ENCODE results near the gene CIPC. TPM values are rescaled to one million over a fixed set of nuclear protein-coding genes. Genes with fewer than 3 reads are reported as not detected.

The CIPC gene
- total RNA-seq, 1 experiment from 2014 or later = 26.6 TPM

- no TSS peak for BruUV-seq (replicated peaks)
- no peaks in the 10 kb centered on the region for H3F3A ChIP-seq (ENCODE audit: low read length, unreplicated experiment)
- intact Hi-C loops (cut with micrococcal nuclease) = no loop called here
- H3K9me3 ChIP-seq (ENCODE audit: low read length) = no peaks in the 10 kb centered on the region
- no peak overlapping the region for H3K4me2 ChIP-seq (ENCODE audit: low read length)
- peaks cover 21% of the 10 kb centered on the region for H3K4me1 ChIP-seq (ENCODE audit: insufficient read depth, low read length)
- ChIA-PET CTCF (no interaction called here), POLR2A (ENCODE audit: unreplicated experiment) (no interaction called here)
- H3K9me2 ChIP-seq (replicated peaks; ENCODE audit: low read length) = no peaks in the 10 kb centered on the region
- no peak overlapping the region for H3K4me3 ChIP-seq (ENCODE audit: low read length)
- no peak for TF ChIP-seq EZH2phosphoT487 (IDR thresholded peaks at IDR 0.05; ENCODE audit: borderline replicate concordance, low read length)
- TF ChIP-seq EZH2 (IDR thresholded peaks at IDR 0.05; ENCODE audit: low read length, unreplicated experiment) = no peak
- no peak for TF ChIP-seq CTCF (conservative IDR thresholded peaks at IDR 0.05; ENCODE audit: low read depth, low read length)
- no peaks in the 10 kb centered on the region for H3K36me3 ChIP-seq (ENCODE audit: low read depth, low read length)
- ATAC-seq = no peak
- H3K27me3 ChIP-seq (ENCODE audit: low read length) = no peaks in the 10 kb centered on the region
- peak; percentile 88 for DNase-seq
- H4K20me1 ChIP-seq (ENCODE audit: low read length) = no peaks in the 10 kb centered on the region
- no peak overlapping the region for H2AFZ ChIP-seq (ENCODE audit: low read length)
- no peak overlapping the region for H3K9ac ChIP-seq (ENCODE audit: low read length)
- no peak overlapping the region for H3K27ac ChIP-seq (ENCODE audit: low read length)
- H3K79me2 ChIP-seq (ENCODE audit: low read length) = no peaks in the 10 kb centered on the region
These were observed 30.4 kb downstream of the CIPC start for GRCh38 chr14:77128414-77128891.

- Histone ChIP-seq H3K4me1 (ENCODE audit: insufficient read depth, low read length) (peaks cover 9% of the 10 kb centered on the region; the same call in 1 of the 2 replicates), H3K9ac (ENCODE audit: low read length) (no peak overlapping the region), H3F3A (ENCODE audit: low read length, unreplicated experiment) (no peaks in the 10 kb centered on the region), H3K4me2 (ENCODE audit: low read length) (no peak overlapping the region), H3K27me3 (ENCODE audit: low read length) (peaks cover 12% of the 10 kb centered on the region; the same call in 1 of the 2 replicates), H3K9me3 (ENCODE audit: low read length) (no peaks in the 10 kb centered on the region), H3K9me2 (replicated peaks; ENCODE audit: low read length) (no peaks in the 10 kb centered on the region), H4K20me1 (ENCODE audit: low read length) (no peaks in the 10 kb centered on the region), H3K27ac (ENCODE audit: low read length) (no peak overlapping the region), H2AFZ (ENCODE audit: low read length) (no peak overlapping the region), H3K4me3 (ENCODE audit: low read length) (no peak overlapping the region), H3K79me2 (ENCODE audit: low read length) (no peaks in the 10 kb centered on the region), H3K36me3 (ENCODE audit: low read depth, low read length) (no peaks in the 10 kb centered on the region)
- POLR2A ChIA-PET (ENCODE audit: unreplicated experiment) = no interaction called here
- no TSS peak for BruUV-seq (replicated peaks)
- no peak for DNase-seq
- no peak for ATAC-seq
- intact Hi-C loops (cut with micrococcal nuclease) = no loop called here
- CTCF ChIA-PET = no interaction called here
- no peak for TF ChIP-seq EZH2phosphoT487 (IDR thresholded peaks at IDR 0.05; ENCODE audit: borderline replicate concordance, low read length)
- no peak for TF ChIP-seq CTCF (conservative IDR thresholded peaks at IDR 0.05; ENCODE audit: low read depth, low read length)
- no peak for TF ChIP-seq EZH2 (IDR thresholded peaks at IDR 0.05; ENCODE audit: low read length, unreplicated experiment)
These were observed 32.3 kb downstream of the CIPC start for GRCh38 chr14:77130386-77130785.

- Histone ChIP-seq H3K9me3 (ENCODE audit: low read length) (no peaks in the 10 kb centered on the region), H3K4me1 (ENCODE audit: insufficient read depth, low read length) (peaks cover 9% of the 10 kb centered on the region; the same call in 1 of the 2 replicates), H4K20me1 (ENCODE audit: low read length) (no peaks in the 10 kb centered on the region), H3K36me3 (ENCODE audit: low read depth, low read length) (no peaks in the 10 kb centered on the region), H2AFZ (ENCODE audit: low read length) (no peak overlapping the region), H3K9me2 (replicated peaks; ENCODE audit: low read length) (no peaks in the 10 kb centered on the region), H3K4me3 (ENCODE audit: low read length) (no peak overlapping the region), H3F3A (ENCODE audit: low read length, unreplicated experiment) (no peaks in the 10 kb centered on the region), H3K9ac (ENCODE audit: low read length) (no peak overlapping the region), H3K4me2 (ENCODE audit: low read length) (no peak overlapping the region), H3K79me2 (ENCODE audit: low read length) (no peaks in the 10 kb centered on the region), H3K27me3 (ENCODE audit: low read length) (peaks cover 12% of the 10 kb centered on the region; the same call in 1 of the 2 replicates), H3K27ac (ENCODE audit: low read length) (no peak overlapping the region)
- CTCF ChIA-PET = no interaction called here
- ATAC-seq = no peak
- POLR2A ChIA-PET (ENCODE audit: unreplicated experiment) = no interaction called here
- DNase-seq = no peak
- intact Hi-C loops (cut with micrococcal nuclease) = no loop called here
- BruUV-seq (replicated peaks) = no TSS peak
- TF ChIP-seq EZH2phosphoT487 (IDR thresholded peaks at IDR 0.05; ENCODE audit: borderline replicate concordance, low read length) (no peak), EZH2 (IDR thresholded peaks at IDR 0.05; ENCODE audit: low read length, unreplicated experiment) (no peak), CTCF (conservative IDR thresholded peaks at IDR 0.05; ENCODE audit: low read depth, low read length) (no peak)
These were observed 33.1 kb downstream of the CIPC start for GRCh38 chr14:77131206-77131605.
